K562 (cell line): ENCODE measurements around the gene GRK3.

ENCODE experiments used
- JUNB ChIP-seq: fragments of 450-650 bp; formaldehyde crosslinking; conservative IDR thresholded peaks from 2 replicates; pipeline ENCODE4 v1.4.0; 2020; ENCODE audit warnings: mild to moderate bottlenecking
- POLR2A ChIP-seq: fragments of 450-650 bp; conservative IDR thresholded peaks from 2 replicates; pipeline ENCODE4 v1.6.1; 2016

DNA sequence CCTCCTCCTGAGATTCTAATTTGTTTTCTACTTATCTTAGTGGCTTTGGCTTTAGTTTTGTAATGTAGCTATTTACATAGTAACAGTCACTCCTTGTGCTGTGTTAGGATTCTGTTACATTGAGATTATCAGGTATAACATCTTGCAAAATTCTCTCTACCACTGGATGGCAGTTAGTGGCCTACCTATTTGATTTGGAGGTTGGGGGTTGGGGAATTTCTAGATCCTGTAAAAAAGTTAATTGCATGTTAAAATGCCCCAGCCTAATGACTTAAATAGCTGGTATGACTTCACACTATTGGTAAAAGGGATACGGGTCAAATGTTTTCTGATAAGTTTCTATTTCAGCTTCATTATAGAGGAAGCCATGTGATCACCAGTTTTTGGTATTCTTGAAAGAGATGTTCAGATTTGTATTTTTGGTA lies 2.8 kb downstream of the GRK3 start:
- no peak for TF ChIP-seq JUNB (CRISPR knock-in tag)
- no peak for TF ChIP-seq POLR2A
